Peyer's patch (tissue), 4 donors: Measurements from ENCODE around the gene ARHGAP20.

ENCODE experiments used
- POLR2A ChIP-seq, 2 donors: fragments of 450-650 bp; IDR thresholded peaks; one replicate each; pipeline ENCODE4 v1.5.1; 2017; ENCODE audit warnings: antibody characterized with exemption in 2 of 2, mild to moderate bottlenecking in 2 of 2, moderate library complexity in 2 of 2
- TF ChIP-seq, protein P1 (sequence below), 6 experiments: fragments of 450-650 bp in 4 of 6; fragments of 200-600 bp in 2 of 6; sonication (generic) in 1 of 6; IDR thresholded peaks; one replicate each; pipeline ENCODE4 v1.5.1; 2017 to 2019; ENCODE audit warnings: antibody characterized with exemption in 6 of 6, mild to moderate bottlenecking in 3 of 6, moderate library complexity in 1 of 6

DNA sequence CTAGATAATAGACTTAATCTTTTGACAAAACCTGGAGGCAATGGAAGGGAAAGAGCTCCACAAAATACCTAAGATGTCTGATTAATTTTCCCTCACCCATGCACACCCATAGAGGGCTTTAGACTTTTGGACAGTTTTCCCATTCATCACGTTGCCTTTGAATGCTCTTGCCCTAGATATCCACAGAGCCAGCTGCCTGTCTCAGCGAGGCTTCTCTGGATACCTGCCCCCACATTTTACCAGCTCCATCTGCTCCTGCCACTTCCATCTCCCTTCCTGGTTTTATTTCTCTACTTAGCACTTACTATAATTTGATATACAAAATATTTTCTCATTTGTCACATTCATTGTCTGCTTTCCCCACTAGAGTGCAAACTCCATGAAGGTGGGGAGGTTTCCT lies 145.7 kb downstream of the ARHGAP20 start:
- TF ChIP-seq, protein P1, sequence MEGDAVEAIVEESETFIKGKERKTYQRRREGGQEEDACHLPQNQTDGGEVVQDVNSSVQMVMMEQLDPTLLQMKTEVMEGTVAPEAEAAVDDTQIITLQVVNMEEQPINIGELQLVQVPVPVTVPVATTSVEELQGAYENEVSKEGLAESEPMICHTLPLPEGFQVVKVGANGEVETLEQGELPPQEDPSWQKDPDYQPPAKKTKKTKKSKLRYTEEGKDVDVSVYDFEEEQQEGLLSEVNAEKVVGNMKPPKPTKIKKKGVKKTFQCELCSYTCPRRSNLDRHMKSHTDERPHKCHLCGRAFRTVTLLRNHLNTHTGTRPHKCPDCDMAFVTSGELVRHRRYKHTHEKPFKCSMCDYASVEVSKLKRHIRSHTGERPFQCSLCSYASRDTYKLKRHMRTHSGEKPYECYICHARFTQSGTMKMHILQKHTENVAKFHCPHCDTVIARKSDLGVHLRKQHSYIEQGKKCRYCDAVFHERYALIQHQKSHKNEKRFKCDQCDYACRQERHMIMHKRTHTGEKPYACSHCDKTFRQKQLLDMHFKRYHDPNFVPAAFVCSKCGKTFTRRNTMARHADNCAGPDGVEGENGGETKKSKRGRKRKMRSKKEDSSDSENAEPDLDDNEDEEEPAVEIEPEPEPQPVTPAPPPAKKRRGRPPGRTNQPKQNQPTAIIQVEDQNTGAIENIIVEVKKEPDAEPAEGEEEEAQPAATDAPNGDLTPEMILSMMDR (IDR thresholded peaks at IDR 0.05), result no peak
- no peak for TF ChIP-seq POLR2A (IDR thresholded peaks at IDR 0.05)
